HepG2 (cell line): ENCODE data around the gene STK17A. TPM values are rescaled to one million over a fixed set of nuclear protein-coding genes. Genes with fewer than 3 reads are reported as not detected.

Source experiments
- AHDC1 ChIP-seq: sonication (generic); formaldehyde crosslinking; IDR thresholded peaks from 2 replicates; pipeline ENCODE4 v1.5.1; 2020; ENCODE audit warnings: mild to moderate bottlenecking, missing genetic modification reagents, borderline replicate concordance
- HCFC1 ChIP-seq: fragments of 150-350 bp; IDR thresholded peaks from 2 replicates; pipeline ENCODE4 v1.6.1; 2014; ENCODE audit warnings: low read depth, low read length
- HES4 ChIP-seq: sonication (generic); formaldehyde crosslinking; IDR thresholded peaks from 2 replicates; pipeline ENCODE4 v1.9.0; 2021; ENCODE audit warnings: mild to moderate bottlenecking, missing genetic modification reagents, borderline replicate concordance
- HMG20B ChIP-seq: conservative IDR thresholded peaks from 2 replicates; pipeline ENCODE4 v1.6.1; 2016; ENCODE audit warnings: missing genetic modification reagents, missing compliant biosample characterization
- MNT ChIP-seq: fragments of 450-650 bp; IDR thresholded peaks from 2 replicates; pipeline ENCODE4 v1.6.1; 2016
- MTF2 ChIP-seq: sonication (generic); formaldehyde crosslinking; IDR thresholded peaks from 2 replicates; pipeline ENCODE4 v1.5.0; 2020; ENCODE audit warnings: missing genetic modification reagents, borderline replicate concordance
- MXD3 ChIP-seq: IDR thresholded peaks from 2 replicates; pipeline ENCODE4 v1.6.1; 2016; ENCODE audit warnings: mild to moderate bottlenecking, missing biosample characterization, missing genetic modification reagents
- NFKB2 ChIP-seq: sonication (generic); formaldehyde crosslinking; IDR thresholded peaks from 2 replicates; pipeline ENCODE4 v1.4.0; 2020; ENCODE audit warnings: missing genetic modification reagents, borderline replicate concordance
- POGZ ChIP-seq: sonication (generic); formaldehyde crosslinking; IDR thresholded peaks from 2 replicates; pipeline ENCODE4 v1.4.0; 2020; ENCODE audit warnings: mild to moderate bottlenecking, missing genetic modification reagents
- POLR2AphosphoS2 ChIP-seq: IDR thresholded peaks from 2 replicates; pipeline ENCODE4 v1.6.1; 2011; ENCODE audit warnings: low read depth, low read length, improper control_type of control experiment
- ZBTB42 ChIP-seq: sonication (generic); formaldehyde crosslinking; IDR thresholded peaks from 2 replicates; pipeline ENCODE4 v1.5.0; 2020; ENCODE audit warnings: mild to moderate bottlenecking, missing genetic modification reagents
- ZBTB49 ChIP-seq: sonication (generic); formaldehyde crosslinking; IDR thresholded peaks from 2 replicates; pipeline ENCODE4 v1.4.0; 2020; ENCODE audit warnings: missing genetic modification reagents, borderline replicate concordance
- ZNF207 ChIP-seq: fragments of 450-650 bp; IDR thresholded peaks from 2 replicates; pipeline ENCODE4 v1.6.1; 2016; ENCODE audit warnings: antibody characterized with exemption, borderline replicate concordance
- ZNF44 ChIP-seq: sonication (generic); formaldehyde crosslinking; IDR thresholded peaks from 2 replicates; pipeline ENCODE4 v1.5.1; 2020; ENCODE audit warnings: mild to moderate bottlenecking, missing genetic modification reagents
- ZNF556 ChIP-seq: sonication (generic); formaldehyde crosslinking; IDR thresholded peaks from 2 replicates; pipeline ENCODE4 v1.4.0; 2020; ENCODE audit warnings: mild to moderate bottlenecking, missing genetic modification reagents, borderline replicate concordance
- ZNF557 ChIP-seq: sonication (generic); formaldehyde crosslinking; IDR thresholded peaks from 2 replicates; pipeline ENCODE4 v1.4.0; 2020; ENCODE audit warnings: missing genetic modification reagents
- ZNF629 ChIP-seq: sonication (generic); formaldehyde crosslinking; conservative IDR thresholded peaks from 2 replicates; pipeline ENCODE4 v1.5.0; 2020; ENCODE audit warnings: missing genetic modification reagents
- ZNF720 ChIP-seq: sonication (generic); formaldehyde crosslinking; IDR thresholded peaks from 2 replicates; pipeline ENCODE4 v1.4.0; 2020; ENCODE audit warnings: missing genetic modification reagents
- polyA plus RNA-seq, 8 experiments: library from polyadenylated mRNA; depleted of rRNA in 3 of 8; stranded (reverse) in 7 of 8; unstranded in 1 of 8; fragments of >200 nt; fragmentation: Illumina TruSeq in 4 of 8; extraction: Trizol in 4 of 8; gene quantifications; 2 replicates each; pipeline versions ENCODE4 v1.2.1 to v1.2.3, GENCODE V29; 2011 to 2016; ENCODE audit warnings: low read depth in 4 of 8, missing spikeins in 1 of 8, mixed read lengths in 1 of 8; ENCODE audit not compliant: insufficient read depth in 1 of 8
- total RNA-seq, 5 experiments: library from RNA; depleted of rRNA; stranded (reverse); fragments of >200 nt; fragmentation: Illumina TruSeq; extraction: Trizol; gene quantifications; 2 replicates each; pipeline ENCODE4 v1.2.3, GENCODE V29; 2016; ENCODE audit warnings: low read depth in 1 of 5

The STK17A gene
- total and polyA plus RNA-seq, 2 of the 13 experiments (the other 11 are each of a cell fraction or from before 2014, with no cell fraction given) = 18.6 to 24.3 TPM

GRCh38 chr7:43674559-43675436, 91.9 kb downstream of the STK17A start (continued):
- TF ChIP-seq HCFC1 = no peak
- no peak for TF ChIP-seq NFKB2 (CRISPR knock-in tag)
- TF ChIP-seq HMG20B (CRISPR knock-in tag) = no peak
- TF ChIP-seq MXD3 (CRISPR knock-in tag) = no peak
- no peak for TF ChIP-seq ZNF720 (CRISPR knock-in tag)
- TF ChIP-seq ZNF44 (CRISPR knock-in tag) = no peak
- TF ChIP-seq ZNF207 = no peak
- no peak for TF ChIP-seq ZNF557 (CRISPR knock-in tag)
- no peak for TF ChIP-seq ZNF629 (CRISPR knock-in tag)
- TF ChIP-seq POGZ (CRISPR knock-in tag) = peak; percentile 57
- TF ChIP-seq POLR2AphosphoS2 = no peak
- TF ChIP-seq ZBTB42 (CRISPR knock-in tag) = no peak
- no peak for TF ChIP-seq MNT
- peak; percentile 68; the same call in 1 of the 2 replicates for TF ChIP-seq AHDC1 (CRISPR knock-in tag)
- no peak for TF ChIP-seq ZBTB49 (CRISPR knock-in tag)
- TF ChIP-seq ZNF556 = no peak
- TF ChIP-seq MTF2 (CRISPR knock-in tag) = no peak
- TF ChIP-seq HES4 (CRISPR knock-in tag) = no peak
